Activated CD8-positive, alpha-beta memory T cell treated with anti-CD3 and anti-CD28 coated beads, Interleukin-2, amount 50 U/mL, for 1 hour (primary cell): ENCODE results near the gene ZNF423.

Experiments
- DNase-seq: peaks from one replicate; pipeline ENCODE4 v3.0.0-alpha.2; 2020; ENCODE audit errors: extremely low read depth

The ZNF423 gene

DNA sequence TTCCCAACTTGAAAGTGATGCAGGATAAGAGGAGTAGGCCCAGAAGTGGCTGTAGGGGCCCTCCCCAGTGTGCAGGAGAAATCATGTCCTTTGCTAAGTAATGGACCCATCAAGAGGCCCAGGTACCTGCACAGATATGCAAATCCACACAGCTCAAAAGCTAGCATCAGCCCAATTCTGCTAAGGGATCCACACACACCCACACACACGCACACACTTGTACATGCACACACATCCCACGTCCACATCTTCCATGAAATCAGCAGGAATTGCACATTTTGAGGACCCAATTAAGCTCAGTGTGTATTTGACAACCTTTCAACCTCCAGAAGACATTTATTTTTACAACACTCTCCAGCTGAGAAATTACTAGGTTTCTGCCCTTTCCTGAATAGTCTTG, 297.5 kb downstream of the ZNF423 start:
- DNase-seq, result no peak

DNA sequence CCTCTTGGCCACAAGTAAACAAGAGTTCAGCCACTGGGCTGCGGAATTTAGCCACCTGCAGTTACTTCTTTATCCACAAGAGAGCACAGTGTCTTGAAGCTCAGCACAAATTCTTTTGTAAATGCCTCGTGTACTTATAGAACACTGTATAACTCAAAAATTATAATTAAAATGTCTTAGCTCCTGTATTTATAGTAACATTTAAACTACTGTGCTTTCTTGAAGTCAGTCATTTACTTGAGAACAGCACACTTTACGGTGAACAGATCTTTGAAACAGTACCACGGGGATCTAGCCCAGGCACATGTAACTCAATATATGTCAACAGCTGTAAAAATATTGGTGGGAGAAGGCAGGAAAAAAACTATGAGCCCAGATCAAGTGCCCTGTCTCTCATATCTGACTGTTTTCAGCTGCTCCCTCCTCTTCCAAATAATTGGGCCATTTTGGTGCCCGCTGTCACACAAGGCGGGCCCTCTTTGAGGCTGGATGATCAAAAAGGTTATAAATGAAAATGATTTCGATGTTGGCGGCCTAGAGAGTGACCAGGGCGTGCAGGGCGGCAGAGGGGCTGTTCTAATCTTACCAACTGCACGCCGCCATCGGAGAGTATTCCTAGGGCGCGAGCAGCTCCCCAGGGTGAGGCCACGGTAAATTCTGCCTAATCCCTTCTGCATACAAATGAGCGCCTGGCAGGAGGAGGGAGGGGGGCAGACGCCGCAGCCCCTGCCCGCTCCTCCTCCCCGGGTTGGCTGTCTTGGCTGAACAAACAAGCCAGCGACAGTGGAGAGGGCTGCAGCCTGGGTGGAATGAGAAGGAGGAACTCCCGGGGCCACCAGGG, 299.1 kb downstream of the ZNF423 start:
- no peak for DNase-seq

DNA sequence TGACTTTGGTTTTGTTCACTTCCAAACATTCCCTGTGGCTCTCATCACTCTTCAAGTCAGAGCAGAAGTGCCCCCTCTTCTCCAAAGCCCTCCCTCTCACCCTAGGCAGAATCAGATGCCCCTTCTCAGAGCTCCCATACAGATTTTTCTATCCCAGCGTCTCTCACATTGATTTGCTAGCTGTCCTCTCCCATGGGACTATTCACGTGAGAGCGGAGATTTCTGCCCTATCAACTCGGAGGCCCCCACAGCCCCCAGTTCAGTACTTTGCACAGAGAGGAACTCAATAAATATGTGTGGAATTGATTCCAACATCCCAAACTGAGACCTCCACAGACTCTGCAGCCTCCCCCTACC, 299.7 kb downstream of the ZNF423 start:
- no peak for DNase-seq

DNA sequence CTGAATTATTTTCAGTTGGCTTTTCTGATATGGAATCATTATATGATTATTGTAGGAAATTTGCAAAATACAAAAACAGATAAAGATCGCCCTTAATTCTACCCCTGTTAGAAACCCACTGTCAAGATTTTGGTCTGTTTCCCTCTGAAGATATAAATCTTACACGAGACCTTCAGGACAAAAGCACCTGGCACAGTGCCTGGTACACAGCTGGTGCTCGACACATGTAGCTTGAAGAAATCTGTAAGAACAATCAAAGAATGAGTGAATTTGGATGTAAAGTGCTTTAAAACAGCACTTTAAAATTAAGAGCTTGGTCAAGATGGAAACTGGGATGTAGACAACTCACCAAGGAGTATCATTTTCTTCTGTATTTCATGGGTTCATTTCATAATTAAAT, 301.2 kb downstream of the ZNF423 start:
- no peak for DNase-seq

DNA sequence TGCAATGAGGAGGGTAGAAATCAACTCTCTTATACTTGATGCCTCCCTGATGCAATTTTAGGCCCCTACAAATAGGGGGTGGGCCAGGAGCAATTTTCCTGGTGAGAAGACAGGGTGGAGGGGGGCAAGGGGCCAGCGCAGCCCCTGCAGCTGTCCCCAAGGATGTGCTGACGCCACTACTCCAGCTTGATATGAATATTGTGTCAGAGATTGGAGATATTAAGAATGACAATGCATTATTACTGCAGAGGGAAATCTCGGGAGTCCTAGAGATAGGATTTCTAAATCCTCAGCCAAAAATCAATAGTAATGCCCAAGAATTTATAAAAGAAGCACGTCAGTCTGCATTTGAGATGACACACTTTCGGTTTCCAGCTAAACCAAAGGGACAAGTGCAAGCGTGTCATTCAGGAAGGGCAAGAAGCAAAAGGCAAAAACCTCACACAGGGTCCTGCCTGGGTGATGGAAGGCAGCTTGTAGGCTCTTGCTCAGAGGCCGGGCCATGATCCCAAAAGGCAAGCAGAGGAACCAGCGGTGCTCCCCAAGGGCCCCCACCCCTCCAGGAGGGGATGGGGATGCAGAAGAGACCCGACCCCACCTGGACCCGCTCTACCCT, 303.5 kb downstream of the ZNF423 start:
- DNase-seq, result no peak

DNA sequence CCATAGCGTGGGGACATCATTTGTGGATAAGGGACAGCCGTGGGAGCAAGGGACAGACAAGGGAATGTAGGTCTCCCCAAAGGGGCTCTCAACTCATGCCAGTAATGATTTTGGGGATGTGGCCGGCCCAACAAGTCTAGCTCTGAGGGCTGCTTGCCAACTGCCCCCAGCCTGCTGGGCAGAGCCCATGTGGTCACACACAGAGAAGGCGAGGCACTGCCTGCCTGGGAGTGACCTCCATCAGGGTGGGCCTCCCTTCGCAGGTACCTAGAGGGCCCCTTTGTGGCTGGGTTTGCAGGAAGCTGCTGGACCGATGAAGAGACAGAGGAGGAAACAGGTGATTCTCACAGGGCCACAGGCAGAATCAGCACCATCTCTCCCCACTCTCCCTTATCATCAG, 305.2 kb downstream of the ZNF423 start:
- DNase-seq, result no peak

DNA sequence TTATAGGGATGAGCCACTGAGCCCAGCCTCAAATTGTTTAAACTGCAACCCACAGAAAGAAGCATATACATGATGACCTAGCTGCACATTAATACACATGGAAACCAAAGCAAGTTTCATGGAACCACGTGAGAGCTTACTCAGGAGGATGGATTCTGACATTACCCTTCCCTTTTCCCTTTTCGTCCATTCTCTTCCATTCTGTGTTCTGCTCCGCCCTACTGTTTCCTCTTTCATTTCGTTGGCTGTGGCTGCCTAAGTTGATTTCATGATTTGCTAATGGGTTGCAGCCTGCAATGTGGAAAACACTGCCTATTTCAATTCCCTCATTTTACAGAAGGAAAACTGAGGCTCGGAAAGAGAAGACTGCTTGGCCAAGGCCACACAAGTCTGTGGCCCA, 305.8 kb downstream of the ZNF423 start:
- DNase-seq, result no peak

DNA sequence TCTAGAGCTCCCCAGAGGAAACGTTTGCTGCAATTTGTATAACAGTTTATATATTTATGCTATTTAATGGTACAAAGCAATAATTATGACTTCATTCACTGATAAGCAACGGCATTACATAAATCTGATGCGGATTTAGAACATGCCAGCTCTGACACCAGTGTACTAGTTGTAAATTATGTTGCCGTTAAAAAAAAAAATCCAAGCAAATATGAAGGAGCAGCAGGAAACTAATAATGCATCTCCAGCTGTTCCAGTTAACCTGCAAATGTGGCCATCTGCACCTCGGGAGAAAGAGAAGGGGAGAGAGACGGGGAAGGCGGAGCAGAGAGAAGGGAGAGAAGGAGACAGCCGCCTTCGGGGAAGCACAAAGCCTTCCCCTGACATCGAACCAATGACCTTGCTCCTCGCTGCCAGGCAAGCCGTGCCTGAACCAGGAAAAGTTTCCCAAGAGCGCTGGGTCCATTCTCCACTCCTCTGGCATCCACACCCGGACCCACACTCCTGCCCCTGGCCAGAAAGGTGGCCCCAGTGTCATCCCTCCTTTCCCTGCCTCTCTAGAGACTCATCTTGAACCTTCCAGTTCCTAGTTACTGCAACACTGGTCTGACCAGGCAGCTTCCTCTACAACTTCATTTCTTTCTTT, 307.5 kb downstream of the ZNF423 start:
- no peak for DNase-seq

DNA sequence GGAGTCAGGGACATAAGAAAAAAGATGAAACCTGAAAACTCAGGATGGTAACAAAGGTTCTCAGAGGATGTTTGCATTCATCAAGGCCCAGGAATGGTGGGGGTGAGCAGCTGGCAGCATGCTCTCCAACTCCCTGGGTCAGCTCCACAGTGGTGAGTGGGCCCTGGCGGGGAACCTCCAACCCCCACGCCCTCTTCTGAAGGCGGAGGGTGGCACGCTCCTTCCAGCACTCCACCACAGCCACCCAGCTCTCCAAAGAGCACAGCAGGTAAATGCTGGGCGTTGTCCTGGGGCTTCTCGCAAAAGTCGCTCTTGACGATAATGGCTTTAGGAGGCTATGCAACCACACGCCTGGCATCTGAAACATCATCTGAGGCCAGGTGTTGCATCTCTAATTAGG, 308.5 kb downstream of the ZNF423 start:
- DNase-seq, result no peak

DNA sequence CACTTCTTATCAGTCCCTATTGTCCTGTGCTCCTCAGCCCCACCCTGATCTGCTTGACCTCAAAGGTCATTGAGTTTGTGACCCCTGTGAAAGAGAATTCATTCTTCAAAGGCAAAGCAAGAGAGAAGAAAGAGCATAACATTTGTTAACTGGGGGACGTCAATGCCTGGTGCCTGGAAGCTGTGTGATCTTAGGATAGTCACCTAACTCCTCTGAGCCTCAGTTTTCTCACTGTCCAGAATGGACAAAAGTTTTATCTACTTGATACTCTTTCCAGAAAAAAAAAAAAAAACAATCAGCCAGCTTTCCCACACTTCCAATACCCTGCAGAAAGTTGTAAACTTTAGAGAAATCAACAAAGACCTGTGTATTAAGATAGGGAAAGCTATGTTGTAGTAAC, 309.2 kb downstream of the ZNF423 start:
- no peak for DNase-seq

DNA sequence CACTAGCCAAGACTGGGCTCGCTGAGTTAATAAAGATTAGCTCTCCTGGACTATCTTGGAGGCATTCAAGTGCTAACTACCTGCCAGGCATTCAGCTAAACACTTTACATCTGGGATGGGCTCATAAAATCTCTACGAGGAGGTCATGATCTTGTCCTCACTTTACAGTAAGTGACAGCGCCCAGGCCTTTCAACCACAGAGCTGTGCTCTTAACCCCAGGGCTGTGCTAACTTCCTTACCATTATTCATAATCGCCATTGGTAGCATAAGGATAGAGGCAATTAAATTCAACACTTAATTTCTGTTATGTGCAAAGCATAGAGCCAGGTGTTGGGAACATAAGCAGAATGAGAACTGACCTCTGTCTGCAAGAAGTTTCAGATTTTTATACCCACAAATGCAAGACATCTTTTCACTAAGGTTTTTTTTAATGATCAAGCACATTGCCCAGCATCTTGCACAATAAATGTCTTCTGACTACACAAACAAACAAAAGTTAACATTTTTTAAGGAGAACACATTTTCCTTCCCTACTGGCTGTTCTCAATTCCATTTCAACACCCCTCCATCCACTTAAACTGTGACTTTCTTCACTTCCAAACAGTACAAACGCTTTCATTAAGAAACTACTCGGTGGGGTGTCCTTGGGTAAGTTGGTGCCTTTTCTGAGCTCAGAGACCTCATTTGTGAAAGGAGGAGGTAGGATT, 310.0 kb downstream of the ZNF423 start:
- no peak for DNase-seq

DNA sequence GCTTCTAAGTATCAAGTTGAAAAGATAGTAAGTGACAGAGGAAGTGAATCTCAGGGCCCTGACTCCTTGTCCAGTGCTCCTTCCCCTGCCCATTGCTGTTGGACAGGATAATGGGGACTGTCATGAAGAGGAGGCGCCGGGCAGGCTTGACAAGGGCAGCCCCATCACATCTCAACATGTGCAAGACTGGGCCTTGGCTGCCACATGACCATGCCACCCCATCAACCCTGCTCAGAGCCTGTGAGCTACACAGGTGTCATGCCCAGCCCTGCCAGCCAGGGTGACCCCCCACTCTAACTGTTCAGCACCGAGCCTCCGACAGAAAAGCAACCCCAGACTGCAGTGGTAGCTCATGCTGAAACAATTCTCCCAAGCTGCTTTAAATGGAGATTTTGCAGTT, 310.7 kb downstream of the ZNF423 start:
- DNase-seq, result no peak

DNA sequence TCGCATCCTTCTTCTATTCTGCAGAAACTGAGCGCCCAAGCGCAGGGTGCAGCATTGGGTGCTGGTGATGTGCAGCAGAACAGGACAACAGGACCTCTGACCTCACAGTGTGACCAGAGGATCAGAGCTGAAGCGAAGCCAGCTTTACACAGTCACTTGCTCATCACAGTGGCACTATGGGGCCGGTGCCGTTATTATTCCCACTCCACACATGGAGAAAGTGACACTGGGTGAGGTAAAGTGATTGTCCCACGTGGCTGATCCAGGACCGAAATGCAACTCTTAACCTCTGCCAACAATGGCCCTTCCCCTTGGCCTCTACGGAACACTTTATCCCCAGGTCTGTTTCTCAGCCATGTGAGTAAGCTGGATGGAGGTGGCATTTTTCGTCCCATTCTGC, 311.1 kb downstream of the ZNF423 start:
- DNase-seq, result no peak

DNA sequence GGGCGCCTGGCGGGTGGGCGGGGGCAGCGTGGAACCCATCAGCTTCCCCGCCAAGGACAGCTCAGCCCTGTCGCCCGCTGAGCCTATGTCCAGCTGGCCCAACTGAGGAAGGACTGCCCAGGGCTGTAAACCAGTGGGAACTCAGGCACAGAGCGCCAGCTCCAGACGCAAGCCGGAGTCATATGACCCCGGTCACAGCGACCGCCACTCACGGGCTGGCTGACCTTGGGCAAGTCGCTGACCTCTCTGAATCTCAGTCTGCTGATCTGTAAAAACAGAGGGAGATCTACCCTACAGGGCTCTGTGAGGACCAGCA, 312.3 kb downstream of the ZNF423 start:
- no peak for DNase-seq

DNA sequence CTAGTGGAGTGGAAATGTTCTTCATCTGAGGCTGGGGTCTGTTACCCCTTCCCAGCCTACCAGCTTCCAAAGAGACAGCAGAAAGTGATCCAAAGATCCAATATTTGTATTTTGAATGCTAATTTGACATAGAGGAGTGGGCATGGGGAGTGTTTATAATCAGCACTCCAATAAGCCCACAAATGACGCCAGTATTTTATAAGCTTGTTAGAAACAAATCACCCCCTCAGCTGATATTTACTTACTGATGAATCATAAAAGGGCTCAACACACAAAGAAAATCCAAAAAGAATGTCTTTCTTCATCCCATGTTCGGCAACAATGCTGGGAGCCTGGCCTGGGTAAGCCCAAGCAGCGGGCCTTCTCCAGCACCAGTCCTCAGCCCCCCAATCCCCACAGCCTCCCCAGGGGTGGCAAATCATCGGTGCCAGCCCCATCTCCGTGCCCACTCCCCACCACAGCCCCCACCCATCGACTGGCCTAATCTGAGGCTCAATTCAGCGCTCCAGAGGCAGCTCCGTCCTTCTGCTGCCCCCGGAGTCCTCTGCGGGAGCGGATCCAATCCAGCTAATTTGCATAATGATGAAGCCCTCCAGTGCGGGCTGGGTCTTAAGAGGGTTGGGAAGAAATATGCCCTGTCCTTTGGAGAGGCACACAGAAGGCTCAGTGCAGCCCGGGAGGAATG, 312.8 kb downstream of the ZNF423 start:
- no peak for DNase-seq

DNA sequence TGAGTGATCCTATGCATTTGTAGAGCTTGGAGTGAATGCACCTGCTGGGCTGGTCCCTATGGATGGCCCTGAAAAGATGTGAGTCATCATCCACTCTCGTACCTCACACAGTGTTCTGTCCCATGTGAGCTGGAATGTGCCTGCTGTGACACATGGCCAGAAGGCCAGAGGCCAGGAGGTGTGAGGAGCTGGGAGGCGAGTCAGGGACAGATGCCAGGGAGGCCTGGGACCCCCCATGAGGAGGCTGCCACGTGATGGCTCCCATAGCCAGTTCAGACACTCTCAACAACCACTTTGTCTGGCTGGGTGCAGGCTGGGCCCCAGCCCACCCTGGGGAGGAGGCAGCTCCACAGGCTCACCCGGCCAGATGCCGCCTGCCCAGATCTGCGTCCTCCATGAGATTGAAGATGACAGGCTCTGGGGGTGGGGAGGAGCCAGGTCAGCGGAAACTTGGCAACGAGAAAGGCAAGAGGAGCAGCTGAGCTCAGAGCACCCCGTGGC, 313.5 kb downstream of the ZNF423 start:
- no peak for DNase-seq

DNA sequence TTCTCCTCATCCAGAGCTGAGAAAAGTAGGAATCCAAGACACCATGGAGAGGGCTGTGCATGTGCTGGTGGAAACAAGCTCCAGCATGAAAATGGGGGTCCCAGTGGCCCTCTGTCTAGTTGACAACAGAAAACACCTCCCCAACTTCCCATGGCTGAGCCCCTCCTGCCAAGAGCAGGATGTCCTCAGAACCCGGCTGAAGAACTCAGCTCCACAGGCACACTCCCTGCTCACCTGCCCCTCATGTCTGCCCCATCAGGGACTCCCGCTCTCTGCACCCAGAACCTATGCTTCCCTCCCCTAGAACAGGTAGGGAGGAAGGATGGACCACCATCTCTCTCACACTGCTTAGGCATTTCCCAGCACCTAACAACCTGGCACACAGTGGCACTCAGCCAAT, 315.1 kb downstream of the ZNF423 start:
- DNase-seq, result no peak

DNA sequence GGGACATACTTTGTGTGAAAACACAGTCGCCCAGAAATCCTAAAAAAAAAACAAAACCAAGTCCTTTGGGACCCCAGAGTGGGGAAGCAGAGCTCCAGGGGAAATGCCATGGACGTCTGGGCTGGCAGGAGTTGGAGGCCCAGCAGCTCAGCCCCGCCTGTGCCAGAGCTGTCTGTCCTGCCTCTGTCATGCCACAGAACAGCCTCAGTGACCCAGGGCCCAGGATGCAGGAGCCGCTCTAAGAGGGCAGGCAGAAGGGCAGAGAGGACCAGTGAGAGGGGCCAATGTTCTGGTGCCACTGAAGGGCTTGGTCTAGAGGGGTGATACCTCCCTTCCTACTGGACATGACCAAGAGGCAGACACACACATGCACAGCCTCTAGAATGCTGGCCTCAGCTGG, 316.2 kb downstream of the ZNF423 start:
- DNase-seq, result no peak

DNA sequence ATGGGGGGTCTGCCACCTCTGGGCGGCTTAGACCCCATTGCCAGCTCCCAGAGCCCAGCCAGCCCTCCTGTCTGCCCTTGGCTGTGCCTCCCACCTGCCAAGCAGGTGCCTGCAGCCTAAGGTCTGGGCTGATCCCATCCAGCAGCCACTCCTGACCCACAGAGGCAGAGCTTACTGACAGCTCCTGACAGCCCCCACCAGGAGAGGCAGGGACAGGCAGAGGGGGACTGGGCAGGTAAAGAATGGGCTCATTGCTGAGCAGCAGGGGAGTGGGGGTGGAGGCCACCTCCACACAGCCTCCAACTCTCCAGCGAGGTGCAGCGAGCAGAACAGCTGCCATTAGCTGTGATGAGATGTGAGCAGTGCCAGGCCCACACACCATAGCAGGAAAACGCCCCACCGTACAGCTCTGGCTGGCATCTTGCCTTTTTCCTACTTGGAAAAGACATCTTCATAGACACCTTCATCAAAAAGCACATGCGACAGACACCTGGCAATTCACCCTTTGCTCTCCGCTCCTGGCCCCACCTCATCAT, 317.9 kb downstream of the ZNF423 start:
- no peak for DNase-seq

DNA sequence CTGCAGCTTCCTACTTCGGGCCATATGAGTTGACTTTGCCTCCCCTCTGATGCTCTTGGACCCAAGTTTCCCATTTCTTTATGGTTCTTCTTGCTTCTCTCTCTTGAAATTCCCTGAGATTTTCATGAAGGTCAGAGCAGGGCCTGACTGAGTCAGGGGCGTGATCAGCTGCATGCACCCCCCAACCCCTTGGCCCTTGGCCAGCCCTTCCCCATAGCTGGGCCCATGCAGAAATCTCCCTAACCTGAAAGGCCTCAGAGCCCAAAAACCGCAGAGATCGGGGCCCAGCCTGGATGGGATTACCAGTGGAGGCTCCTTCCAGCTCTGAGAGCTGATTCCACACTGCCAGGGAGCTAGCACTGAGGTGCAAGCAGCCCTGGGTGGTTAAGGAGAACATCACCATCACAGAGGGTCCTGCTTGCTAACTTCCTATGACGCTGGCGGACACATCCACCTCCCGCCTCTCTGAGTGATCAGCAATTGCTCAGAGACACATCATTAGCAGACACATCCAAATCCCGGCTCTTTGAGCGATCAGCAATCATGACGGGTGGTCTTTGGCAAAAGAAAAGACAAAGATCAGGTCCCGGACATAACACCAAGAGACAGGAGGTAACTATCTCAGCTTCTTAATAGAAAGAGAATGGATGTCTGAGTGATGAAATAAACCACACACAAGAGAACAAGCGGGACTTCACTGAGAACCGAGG, 320.9 kb downstream of the ZNF423 start:
- DNase-seq, result no peak

DNA sequence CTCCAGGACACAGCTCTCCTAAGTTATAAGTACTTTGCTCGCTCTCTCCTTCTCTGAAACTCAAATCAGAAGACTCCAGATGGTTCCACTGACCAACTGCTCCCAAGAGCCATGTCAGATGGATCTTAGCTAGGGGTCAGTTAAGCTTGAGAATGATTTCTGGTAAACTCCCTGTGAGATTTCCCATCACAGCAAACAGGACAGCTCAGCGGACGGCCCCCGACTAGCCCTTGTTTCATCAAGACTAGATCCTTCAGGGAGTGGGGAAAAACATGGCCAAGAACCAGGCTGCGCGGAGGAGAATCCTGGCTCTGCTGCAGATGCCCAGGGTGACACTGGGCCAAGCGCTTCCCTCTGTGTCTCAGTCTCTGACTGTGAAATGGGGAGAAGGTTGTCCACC, 322.5 kb downstream of the ZNF423 start:
- no peak for DNase-seq
